HEK293T (cell line): ENCODE data around the gene CACHD1.

Experiments
- ARNT ChIP-seq: fragments of 450-650 bp; IDR thresholded peaks from 2 replicates; pipeline ENCODE4 v1.6.1; 2017; ENCODE audit warnings: mild to moderate bottlenecking
- BHLHE40 ChIP-seq: fragments of 450-650 bp; IDR thresholded peaks from 2 replicates; pipeline ENCODE4 v1.6.1; 2016; ENCODE audit warnings: mild to moderate bottlenecking, moderate library complexity, borderline replicate concordance
- ELF4 ChIP-seq: fragments of 450-650 bp; IDR thresholded peaks from 2 replicates; pipeline ENCODE4 v1.6.1; 2017; ENCODE audit warnings: antibody characterized with exemption
- FOXK2 ChIP-seq: fragments of 450-650 bp; IDR thresholded peaks from 2 replicates; pipeline ENCODE4 v1.6.1; 2016; ENCODE audit warnings: mild to moderate bottlenecking
- FOXM1 ChIP-seq: fragments of 450-650 bp; IDR thresholded peaks from 2 replicates; pipeline ENCODE4 v1.6.1; 2017; ENCODE audit warnings: mild to moderate bottlenecking, borderline replicate concordance
- SUZ12 ChIP-seq: fragments of 450-650 bp; IDR thresholded peaks from 2 replicates; pipeline ENCODE4 v1.6.1; 2016; ENCODE audit warnings: mild to moderate bottlenecking
- TARDBP ChIP-seq: fragments of 450-650 bp; IDR thresholded peaks from 2 replicates; pipeline ENCODE4 v1.6.1; 2016
- ZNF384 ChIP-seq: fragments of 450-650 bp; IDR thresholded peaks from 2 replicates; pipeline ENCODE4 v1.6.1; 2016

- no peak for TF ChIP-seq ELF4
- no peak for TF ChIP-seq SUZ12
- TF ChIP-seq FOXK2 = no peak
- TF ChIP-seq TARDBP = no peak
- no peak for TF ChIP-seq FOXM1
- TF ChIP-seq BHLHE40 = no peak
- no peak for TF ChIP-seq ARNT
- no peak for TF ChIP-seq ZNF384
These were observed 114.5 kb downstream of the CACHD1 start for GRCh38 chr1:64584479-64584878.
